Central memory CD8-positive, alpha-beta T cell (primary cell): Measurements from ENCODE around the gene RNF4.
"Not testable (repeated sequence)": the region's sequence is repeated elsewhere in the genome, so short reads cannot be mapped to it uniquely, and the experiment has no call there.

Source experiments
- ATAC-seq: fragments of 150-1000 bp; cut with Tn5 transposase; replicated peaks from 2 replicates; pipeline ENCODE4 v1.10.0; 2022; ENCODE audit warnings: mild to moderate bottlenecking, moderate FRiP score, moderate number of reproducible peaks; ENCODE audit not compliant: poor library complexity, severe bottlenecking; ENCODE audit errors: extremely low read depth
- DNase-seq, 2 donors: peaks; one replicate each; pipeline ENCODE4 v3.0.0; 2021; ENCODE audit warnings: low spot score in 2 of 2
- H3K27ac Mint-ChIP-seq: one replicate; pipeline ENCODE4 v1.8.0; 2022; ENCODE audit warnings: low read depth, mild to moderate bottlenecking, moderate library complexity, mixed read lengths
- H3K27me3 Mint-ChIP-seq: one replicate; pipeline ENCODE4 v1.8.0; 2022; ENCODE audit warnings: mixed read lengths
- H3K36me3 Mint-ChIP-seq: one replicate; pipeline ENCODE4 v1.8.0; 2022; ENCODE audit warnings: mild to moderate bottlenecking, moderate library complexity, mixed read lengths; ENCODE audit not compliant: insufficient read depth
- H3K4me1 Mint-ChIP-seq: one replicate; pipeline ENCODE4 v1.8.0; 2022; ENCODE audit warnings: mixed read lengths
- H3K4me3 Mint-ChIP-seq: one replicate; pipeline ENCODE4 v1.8.0; 2022; ENCODE audit warnings: mild to moderate bottlenecking, moderate library complexity, mixed read lengths
- H3K9me3 Mint-ChIP-seq: one replicate; pipeline ENCODE4 v1.8.0; 2022; ENCODE audit warnings: mixed read lengths

RNF4 gene

DNA sequence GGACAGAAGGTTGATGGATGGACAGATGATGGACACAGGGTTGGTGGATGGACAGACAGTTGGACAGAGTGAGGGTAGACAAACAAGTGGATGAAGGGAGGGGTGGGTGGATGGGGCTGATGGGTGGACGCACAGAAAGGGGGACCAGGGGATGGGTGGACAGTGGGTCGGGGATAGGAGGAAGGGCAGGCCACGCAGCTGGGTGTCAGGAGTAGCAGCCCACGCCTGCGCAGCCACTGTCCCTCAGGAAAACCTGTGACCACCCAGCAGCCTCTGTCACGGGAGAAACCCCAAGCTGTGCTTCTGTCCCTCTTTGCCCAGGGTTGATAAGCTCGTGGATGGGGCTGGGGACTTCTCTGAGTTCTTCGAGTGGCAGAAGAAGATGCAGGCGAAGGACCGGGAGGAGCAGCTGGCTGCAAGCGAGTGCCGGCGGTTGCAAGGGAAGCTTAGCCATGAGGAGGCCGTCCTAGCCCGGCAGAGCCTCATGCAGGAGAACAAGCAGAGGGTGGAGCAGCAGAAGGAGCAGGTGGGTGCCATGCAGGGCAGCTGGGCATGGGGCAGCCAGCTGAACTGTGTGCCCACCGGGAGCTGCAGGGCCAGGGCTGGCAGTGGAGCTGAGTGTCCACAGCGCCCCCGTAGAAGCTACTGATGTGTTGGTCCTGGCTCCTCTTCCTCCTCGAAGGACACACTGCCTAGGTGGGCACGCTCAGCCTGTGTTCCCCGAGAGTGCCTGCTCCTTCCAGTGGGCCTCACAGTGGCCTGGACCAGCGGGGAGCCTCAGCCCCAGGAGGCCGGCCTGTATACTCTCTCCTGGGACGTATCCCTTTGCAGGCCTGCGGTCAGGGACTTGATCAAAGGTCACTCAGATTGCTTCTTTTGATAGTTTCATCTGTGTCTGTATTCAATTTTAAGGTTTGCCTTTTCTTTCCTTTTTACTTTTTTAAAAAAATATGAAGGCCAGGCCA lies 16.8 kb upstream of the RNF4 start:
- no peaks in the 10 kb centered on the region for H3K4me1 Mint-ChIP-seq
- no peak for ATAC-seq
- DNase-seq, result no peak
- H3K36me3 Mint-ChIP-seq, result peaks cover 4% of the 10 kb centered on the region
- no peak overlapping the region for H3K4me3 Mint-ChIP-seq
- no peak overlapping the region for H3K27ac Mint-ChIP-seq
- H3K9me3 Mint-ChIP-seq, result no peaks in the 10 kb centered on the region
- no peaks in the 10 kb centered on the region for H3K27me3 Mint-ChIP-seq

DNA sequence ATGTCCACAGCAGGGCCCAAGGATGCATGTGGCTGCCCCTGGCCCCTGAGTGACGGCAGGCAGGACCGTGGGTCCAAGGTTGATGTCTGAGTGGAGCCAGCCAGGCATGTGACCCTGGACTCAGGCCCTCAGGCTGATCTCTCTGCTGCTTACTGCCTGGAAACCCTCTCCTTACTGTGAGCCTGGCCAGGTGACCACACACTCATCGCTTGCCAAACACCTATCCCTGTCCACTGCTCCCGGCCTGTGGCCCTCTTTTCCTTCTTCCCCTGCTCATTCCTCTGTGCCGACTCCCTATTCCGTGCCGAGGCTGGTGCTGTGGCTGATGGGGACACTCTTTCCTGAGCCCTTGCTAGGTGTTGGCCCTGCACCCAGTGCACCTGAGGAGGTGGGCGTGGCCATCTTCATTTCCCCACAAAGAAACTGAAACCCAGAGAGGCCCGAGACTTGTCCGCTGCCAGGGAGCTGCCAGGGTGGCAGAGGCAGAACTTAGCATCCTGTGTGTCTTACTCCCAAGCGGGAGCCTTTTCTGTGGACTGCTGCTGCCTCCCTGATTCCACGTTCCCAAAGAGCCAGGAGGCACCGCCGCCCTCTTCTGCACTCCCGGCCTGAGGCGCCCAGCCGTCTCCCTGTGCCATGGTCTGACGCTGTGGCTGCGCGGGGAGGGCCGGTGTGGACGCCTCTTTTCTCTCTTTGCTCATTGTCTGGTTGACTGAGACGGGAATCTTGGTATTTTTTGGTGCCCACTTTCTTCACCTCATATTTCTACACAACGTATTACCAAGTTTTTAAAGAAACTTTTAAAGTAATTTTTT lies 11.2 kb upstream of the RNF4 start:
- Mint-ChIP-seq H3K27me3 (no peaks in the 10 kb centered on the region), H3K4me1 (peaks cover 10% of the 10 kb centered on the region), H3K27ac (no peak overlapping the region), H3K4me3 (no peak overlapping the region), H3K9me3 (no peaks in the 10 kb centered on the region), H3K36me3 (peaks cover 3% of the 10 kb centered on the region)
- no peak for ATAC-seq
- no peak for DNase-seq

DNA sequence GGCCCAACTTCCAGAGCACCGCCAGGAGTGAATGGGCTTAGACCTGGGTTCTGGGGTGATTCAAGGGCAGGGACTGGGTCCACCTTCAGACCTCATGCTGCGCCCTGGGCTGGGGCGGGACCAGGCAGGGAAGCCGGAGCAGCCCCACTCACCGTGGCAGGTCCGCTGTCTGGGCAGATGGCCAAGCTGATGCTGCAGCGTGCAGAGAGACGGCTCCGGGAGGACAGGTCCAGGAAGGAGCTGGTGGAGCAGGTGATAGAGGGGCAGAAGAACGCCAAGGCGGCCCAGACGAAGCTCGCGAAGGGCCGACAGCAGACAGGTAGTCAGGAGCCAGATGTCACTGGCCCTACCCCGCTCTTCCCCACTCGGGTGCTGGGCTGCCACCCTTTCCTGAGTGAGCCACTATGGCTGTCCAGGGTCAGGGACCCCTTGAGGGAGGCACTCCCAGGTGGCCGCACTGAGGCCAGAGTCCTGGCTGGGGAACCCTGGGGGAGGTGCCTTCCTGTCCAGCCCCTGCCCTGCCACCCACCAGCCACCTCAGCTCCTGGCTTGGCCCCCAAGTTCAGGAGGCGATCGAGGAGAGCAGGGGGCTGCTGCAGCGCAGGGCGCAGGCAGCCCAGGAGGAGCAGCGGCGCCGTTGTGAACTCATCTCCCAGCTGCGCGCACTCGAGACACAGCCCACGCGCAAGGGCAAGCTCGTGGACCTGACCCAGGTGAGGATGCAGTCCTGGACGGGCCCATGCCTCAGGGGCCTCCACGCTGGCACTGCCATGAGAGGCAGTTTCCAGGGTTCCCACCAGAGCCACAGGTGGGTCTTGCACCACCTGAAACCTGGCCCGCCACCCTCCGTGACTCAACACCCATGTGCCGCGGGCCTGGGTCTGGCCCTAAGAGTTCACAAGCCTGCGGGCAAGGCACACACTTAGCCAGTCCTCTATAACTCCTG lies 10.1 kb upstream of the RNF4 start:
- Mint-ChIP-seq H3K27ac (peak overlapping the region; percentile 46), H3K36me3 (peaks cover 3% of the 10 kb centered on the region), H3K4me1 (peaks cover 10% of the 10 kb centered on the region), H3K27me3 (no peaks in the 10 kb centered on the region), H3K4me3 (no peak overlapping the region), H3K9me3 (no peaks in the 10 kb centered on the region)
- ATAC-seq, result no peak
- DNase-seq, result no peak

DNA sequence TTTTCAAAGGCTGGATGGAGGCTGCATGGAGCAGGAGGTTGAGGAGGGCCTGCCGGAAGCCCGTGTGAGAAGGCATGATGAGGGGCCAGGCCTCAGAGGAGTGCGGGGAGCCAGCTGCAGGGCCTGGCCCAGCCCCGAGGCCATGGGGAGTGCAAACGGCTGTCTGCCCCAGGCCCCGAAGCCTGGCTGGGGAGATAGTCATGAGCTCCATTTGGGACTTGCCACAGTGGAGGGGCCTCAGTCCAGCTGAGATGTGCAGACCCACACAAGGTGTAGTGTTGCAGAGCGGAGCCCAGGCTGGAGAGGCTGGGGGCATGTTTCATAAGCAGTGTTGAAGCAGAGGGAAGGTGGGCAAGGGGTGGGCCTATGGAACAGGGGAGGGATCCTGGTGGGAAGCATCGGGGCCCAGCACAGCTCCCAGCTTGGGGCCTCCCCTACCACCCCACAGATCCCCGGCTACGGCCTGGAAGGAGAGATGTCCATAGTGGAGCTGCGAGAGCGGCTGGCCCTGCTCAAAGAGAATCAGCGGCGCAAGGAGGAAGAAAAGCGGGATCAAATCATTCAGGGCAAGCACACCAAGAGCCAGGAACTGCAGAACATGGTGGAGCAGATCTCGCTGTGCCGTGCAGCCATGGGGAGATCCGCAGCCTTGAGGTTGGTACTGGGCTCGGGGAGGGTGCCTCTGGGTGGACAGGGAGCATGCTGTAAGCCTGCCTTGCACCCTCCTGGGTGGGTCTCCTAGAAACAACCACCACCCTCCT lies 9.1 kb upstream of the RNF4 start:
- Mint-ChIP-seq H3K36me3 (peaks cover 3% of the 10 kb centered on the region), H3K9me3 (no peaks in the 10 kb centered on the region), H3K4me3 (no peak overlapping the region), H3K27ac (peak overlapping the region; percentile 46), H3K27me3 (no peaks in the 10 kb centered on the region), H3K4me1 (peaks cover 10% of the 10 kb centered on the region)
- ATAC-seq (no peak), DNase-seq (no peak)

DNA sequence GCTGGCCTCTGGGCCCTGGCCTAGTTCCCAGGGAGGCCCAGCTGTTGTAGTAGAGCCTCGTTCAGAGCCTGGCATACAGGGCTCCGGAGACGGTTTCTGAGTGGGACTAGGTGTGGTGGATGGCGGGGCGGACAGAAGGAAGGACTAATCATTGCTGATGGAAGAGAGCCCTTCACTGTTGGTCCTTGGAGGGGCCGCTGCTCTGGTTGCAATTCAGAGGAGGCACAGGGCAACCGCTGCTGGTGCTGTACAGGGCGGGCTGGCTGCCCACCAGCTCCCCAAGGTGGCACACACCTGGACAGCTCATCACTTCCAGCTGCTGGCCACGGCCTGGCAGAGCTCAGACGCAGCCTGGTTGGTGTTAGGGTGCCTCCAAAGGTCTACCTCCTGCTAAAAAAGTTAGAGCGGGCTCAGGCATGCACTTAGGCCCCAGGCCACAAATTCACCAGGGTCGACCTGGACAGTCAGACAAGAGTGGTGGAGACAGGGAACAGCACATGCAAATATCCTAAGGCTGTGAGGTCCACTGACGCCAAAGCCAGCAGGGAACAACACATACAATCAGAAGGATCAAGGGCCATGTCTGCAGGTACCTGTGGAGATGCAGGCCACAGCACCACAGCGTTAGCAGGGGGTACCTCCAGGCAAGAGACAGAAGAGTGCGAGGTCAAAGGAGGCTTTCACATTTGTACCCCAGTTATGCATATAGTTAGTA lies 7.5 kb upstream of the RNF4 start:
- Mint-ChIP-seq H3K4me3 (peak overlapping the region; percentile 73), H3K27ac (peak overlapping the region; percentile 81)

DNA sequence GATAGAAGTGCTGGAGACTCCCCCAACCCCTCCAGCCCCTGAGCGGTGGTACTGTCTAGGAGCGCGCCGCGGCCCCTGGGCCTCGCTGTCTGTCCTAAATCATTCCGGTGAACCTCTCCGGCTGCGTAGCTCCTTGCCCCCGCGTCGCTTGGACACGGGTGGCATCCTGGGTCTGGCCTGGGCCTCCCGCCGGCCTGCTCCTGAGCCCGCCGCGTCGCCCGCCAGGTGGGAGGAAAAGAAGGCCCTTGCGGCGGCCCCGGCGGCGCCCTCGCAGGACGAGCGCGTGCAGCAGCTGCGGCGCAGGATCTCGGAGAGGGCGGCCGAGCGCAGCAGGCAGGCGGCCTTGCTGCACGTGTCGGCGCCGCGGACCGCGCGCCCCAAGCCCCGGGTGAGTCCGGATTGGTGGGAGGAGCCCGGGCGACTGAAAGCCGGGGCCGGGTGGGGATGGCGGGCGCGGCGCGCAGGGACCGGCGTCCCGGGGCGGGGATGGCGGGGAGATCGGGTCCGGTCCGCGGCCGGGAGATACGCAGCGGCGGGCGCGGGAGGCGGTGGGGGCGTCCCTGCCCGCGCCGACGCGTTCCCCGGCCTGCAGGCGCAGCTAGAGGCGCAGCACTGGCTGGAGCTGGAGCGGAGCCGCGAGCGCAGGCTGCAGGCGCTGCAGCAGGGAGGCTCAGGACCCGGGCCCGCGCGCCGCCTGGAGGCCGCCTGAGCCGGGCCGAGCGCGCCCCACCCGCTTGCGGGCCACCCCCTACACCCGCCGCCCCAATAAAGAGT lies 6.5 kb upstream of the RNF4 start:
- H3K4me3 Mint-ChIP-seq, result peak overlapping the region; percentile 73
- H3K27me3 Mint-ChIP-seq, result no peaks in the 10 kb centered on the region
- peaks cover 5% of the 10 kb centered on the region for H3K36me3 Mint-ChIP-seq
- peak; percentile 47 to 48 for DNase-seq
- no peaks in the 10 kb centered on the region for H3K9me3 Mint-ChIP-seq
- H3K27ac Mint-ChIP-seq, result peak overlapping the region; percentile 81
- ATAC-seq, result peak; percentile 96
- peaks cover 10% of the 10 kb centered on the region for H3K4me1 Mint-ChIP-seq

More for the DNA sequence above, 7.5 kb upstream of the RNF4 start:
- peaks cover 3% of the 10 kb centered on the region for H3K36me3 Mint-ChIP-seq
- no peaks in the 10 kb centered on the region for H3K27me3 Mint-ChIP-seq
- no peaks in the 10 kb centered on the region for H3K9me3 Mint-ChIP-seq
- peaks cover 10% of the 10 kb centered on the region for H3K4me1 Mint-ChIP-seq
- ATAC-seq (no peak), DNase-seq (no peak)

GRCh38 chr4:2462992-2463762 lies 5.7 kb upstream of the RNF4 start:
- DNase-seq (no peak), ATAC-seq (no peak)
- peak overlapping the region; percentile 53 for H3K27ac Mint-ChIP-seq
- H3K27me3 Mint-ChIP-seq, result no peaks in the 10 kb centered on the region
- no peaks in the 10 kb centered on the region for H3K9me3 Mint-ChIP-seq
- H3K36me3 Mint-ChIP-seq, result peaks cover 7% of the 10 kb centered on the region
- peak overlapping the region; percentile 73 for H3K4me3 Mint-ChIP-seq
- H3K4me1 Mint-ChIP-seq, result peaks cover 16% of the 10 kb centered on the region

DNA sequence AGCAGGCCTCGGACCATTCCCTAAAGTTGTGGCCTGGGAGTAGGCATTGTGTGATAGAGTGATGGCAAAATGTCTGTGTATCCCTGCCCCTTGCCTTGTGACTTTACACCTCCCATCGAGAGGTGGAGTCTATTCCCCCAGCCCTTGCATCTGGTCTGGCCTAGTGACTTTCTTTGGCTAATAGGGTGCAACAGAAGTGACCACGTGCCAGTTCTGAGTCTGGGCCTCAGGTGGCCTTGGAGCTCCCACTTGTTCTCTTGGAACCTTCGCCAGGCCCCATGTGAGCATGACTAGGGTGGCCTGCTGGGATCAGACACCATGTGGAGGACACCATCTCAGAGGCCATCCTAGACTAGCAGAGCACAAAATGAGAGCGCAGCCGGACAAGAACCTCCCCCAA lies 3.9 kb upstream of the RNF4 start:
- Mint-ChIP-seq H3K27me3 (no peaks in the 10 kb centered on the region), H3K4me3 (no peak overlapping the region), H3K27ac (no peak overlapping the region), H3K36me3 (peaks cover 20% of the 10 kb centered on the region), H3K9me3 (no peaks in the 10 kb centered on the region), H3K4me1 (peaks cover 28% of the 10 kb centered on the region)
- DNase-seq, result no peak
- ATAC-seq, result no peak

DNA sequence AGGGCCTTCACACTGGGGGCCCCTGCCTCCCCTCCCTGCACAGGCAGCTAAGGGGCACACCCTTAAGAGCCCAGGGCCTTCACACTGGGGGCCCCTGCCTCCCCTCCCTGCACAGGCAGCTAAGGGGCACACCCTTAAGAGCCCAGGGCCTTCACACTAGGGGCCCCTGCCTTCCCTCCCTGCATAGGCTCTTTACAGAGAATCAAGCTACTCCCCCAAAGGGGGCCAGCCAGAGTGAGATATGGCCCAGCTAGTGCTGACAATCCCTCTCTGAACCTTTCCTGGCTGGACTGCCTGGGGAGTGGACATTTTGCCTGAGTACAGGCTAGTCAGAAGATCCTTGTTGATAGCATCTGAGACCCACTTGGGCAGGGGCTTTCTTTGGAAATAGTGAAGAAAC lies 3.4 kb upstream of the RNF4 start:
- not testable (repeated sequence) for H3K27me3 Mint-ChIP-seq, H3K27ac Mint-ChIP-seq, DNase-seq, H3K4me3 Mint-ChIP-seq, H3K9me3 Mint-ChIP-seq, ATAC-seq
- peaks cover 22% of the 10 kb centered on the region for H3K36me3 Mint-ChIP-seq
- H3K4me1 Mint-ChIP-seq, result peaks cover 33% of the 10 kb centered on the region
